Activated B cell treated with CpG ODN at 0.5 μM for 24 hours (primary cell): ENCODE results near the gene DMKN. TPM values are rescaled to one million over a fixed set of nuclear protein-coding genes. Genes with fewer than 3 reads are reported as not detected.

ENCODE experiments used
- ATAC-seq: fragments of 200-7000 bp; cut with Tn5 transposase; one replicate; pipeline ENCODE4 v1.10.0; 2021; ENCODE audit warnings: low read depth, mild to moderate bottlenecking, moderate library complexity
- CTCF ChIA-PET: fragments of 350-600 bp; sonication (Branson Sonifier 250); formaldehyde crosslinking; loops from one replicate; lab custom pipeline; 2021; ENCODE audit warnings: antibody characterized with exemption; lab: Charles Lee
- POLR2A ChIA-PET: fragments of 350-600 bp; sonication (Branson Sonifier 250); formaldehyde crosslinking; loops from one replicate; lab custom pipeline; 2021; ENCODE audit warnings: antibody characterized with exemption; lab: Charles Lee
- DNase-seq: peaks from one replicate; pipeline ENCODE4 v3.0.0; 2022
- H3K27ac Mint-ChIP-seq: one replicate; pipeline ENCODE4 v1.8.0; 2020; ENCODE audit warnings: mixed read lengths
- H3K27me3 Mint-ChIP-seq: one replicate; pipeline ENCODE4 v1.8.0; 2021; ENCODE audit warnings: mixed read lengths
- H3K36me3 Mint-ChIP-seq: one replicate; pipeline ENCODE4 v1.8.0; 2021; ENCODE audit warnings: low read depth, mixed read lengths
- H3K4me1 Mint-ChIP-seq: one replicate; pipeline ENCODE4 v1.8.0; 2021; ENCODE audit warnings: mixed read lengths
- H3K4me3 Mint-ChIP-seq: one replicate; pipeline ENCODE4 v1.8.0; 2020; ENCODE audit warnings: mild to moderate bottlenecking, mixed read lengths
- H3K9me3 Mint-ChIP-seq: one replicate; pipeline ENCODE4 v1.8.0; 2020; ENCODE audit warnings: mixed read lengths
- intact Hi-C: fragments of 100-400 bp; cut with micrococcal nuclease; formaldehyde crosslinking; loops from one replicate; pipeline ENCODE4 v1.15.1; 2024
- total RNA-seq: library from RNA; stranded (reverse); gene quantifications from 2 replicates; pipeline ENCODE4 v1.2.3, GENCODE V29; 2022
- TF ChIP-seq, protein P1 (sequence below): fragments of 200-600 bp; IDR thresholded peaks from one replicate; pipeline ENCODE4 v1.8.0; 2022; ENCODE audit warnings: antibody characterized with exemption, mild to moderate bottlenecking

Gene DMKN
- total RNA-seq, 1 donor from 2014 or later: 1.5 TPM

DNA sequence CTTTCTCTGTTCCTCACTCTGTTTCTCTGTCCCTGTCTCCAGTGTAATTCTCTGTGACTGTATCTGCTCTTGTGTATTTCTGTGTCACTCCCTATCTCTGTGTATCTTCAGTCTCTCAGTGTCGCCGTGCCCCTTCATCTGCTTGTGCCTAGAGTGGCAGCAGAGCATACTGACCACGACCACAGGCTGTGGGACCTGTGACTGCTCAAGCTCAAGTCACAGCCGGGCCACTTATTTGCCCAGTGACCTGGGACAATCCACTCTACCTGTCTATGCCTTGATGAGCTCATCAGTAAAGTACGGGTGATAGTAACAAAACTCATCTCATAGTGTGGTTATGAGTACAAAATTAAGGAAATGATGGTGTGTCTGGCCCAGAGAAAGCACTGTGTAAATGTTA, 40.6 kb upstream of the DMKN start:
- H3K4me1 Mint-ChIP-seq: peaks cover 21% of the 10 kb centered on the region
- no peak overlapping the region for H3K27ac Mint-ChIP-seq
- H3K9me3 Mint-ChIP-seq: no peaks in the 10 kb centered on the region

DNA sequence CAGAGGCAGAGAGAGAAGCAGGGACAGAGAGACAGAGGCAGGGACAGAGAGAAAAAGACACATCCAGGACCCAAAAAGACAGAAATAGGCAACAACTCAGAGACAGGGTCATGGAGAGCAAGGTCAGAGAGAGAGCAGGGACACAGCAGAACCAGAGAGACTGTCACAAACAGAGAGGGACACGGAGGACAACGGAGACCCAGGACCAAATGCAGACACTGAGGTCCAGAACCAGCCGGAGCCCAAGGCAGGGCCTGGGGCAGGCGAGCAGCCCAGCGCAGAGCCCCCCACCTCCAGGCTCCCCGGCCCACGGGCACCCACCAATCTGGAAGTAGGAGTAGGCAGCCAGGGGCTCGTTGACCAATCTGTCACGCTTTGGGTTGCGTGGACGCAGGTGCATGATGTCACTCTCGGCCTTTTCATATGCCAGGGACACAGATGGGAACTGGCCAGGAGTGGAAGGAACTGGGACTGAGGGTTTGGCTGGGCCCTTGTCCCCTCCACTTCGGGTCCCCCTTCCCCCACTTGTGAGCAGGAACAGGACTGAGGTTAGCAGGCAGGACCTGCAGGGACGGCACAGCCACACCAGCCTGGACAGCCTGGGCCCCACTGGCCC, 40.0 kb upstream of the DMKN start:
- no peak for ATAC-seq

More for the DNA sequence above, 40.6 kb upstream of the DMKN start:
- ATAC-seq (no peak), DNase-seq (no peak)
- Mint-ChIP-seq H3K36me3 (peaks cover 8% of the 10 kb centered on the region), H3K27me3 (peaks cover 25% of the 10 kb centered on the region), H3K4me3 (no peak overlapping the region)
- ChIA-PET CTCF (no interaction called here), POLR2A (no interaction called here)
- intact Hi-C loops: no loop called here
- TF ChIP-seq, protein P1, sequence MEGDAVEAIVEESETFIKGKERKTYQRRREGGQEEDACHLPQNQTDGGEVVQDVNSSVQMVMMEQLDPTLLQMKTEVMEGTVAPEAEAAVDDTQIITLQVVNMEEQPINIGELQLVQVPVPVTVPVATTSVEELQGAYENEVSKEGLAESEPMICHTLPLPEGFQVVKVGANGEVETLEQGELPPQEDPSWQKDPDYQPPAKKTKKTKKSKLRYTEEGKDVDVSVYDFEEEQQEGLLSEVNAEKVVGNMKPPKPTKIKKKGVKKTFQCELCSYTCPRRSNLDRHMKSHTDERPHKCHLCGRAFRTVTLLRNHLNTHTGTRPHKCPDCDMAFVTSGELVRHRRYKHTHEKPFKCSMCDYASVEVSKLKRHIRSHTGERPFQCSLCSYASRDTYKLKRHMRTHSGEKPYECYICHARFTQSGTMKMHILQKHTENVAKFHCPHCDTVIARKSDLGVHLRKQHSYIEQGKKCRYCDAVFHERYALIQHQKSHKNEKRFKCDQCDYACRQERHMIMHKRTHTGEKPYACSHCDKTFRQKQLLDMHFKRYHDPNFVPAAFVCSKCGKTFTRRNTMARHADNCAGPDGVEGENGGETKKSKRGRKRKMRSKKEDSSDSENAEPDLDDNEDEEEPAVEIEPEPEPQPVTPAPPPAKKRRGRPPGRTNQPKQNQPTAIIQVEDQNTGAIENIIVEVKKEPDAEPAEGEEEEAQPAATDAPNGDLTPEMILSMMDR: no peak

DNA sequence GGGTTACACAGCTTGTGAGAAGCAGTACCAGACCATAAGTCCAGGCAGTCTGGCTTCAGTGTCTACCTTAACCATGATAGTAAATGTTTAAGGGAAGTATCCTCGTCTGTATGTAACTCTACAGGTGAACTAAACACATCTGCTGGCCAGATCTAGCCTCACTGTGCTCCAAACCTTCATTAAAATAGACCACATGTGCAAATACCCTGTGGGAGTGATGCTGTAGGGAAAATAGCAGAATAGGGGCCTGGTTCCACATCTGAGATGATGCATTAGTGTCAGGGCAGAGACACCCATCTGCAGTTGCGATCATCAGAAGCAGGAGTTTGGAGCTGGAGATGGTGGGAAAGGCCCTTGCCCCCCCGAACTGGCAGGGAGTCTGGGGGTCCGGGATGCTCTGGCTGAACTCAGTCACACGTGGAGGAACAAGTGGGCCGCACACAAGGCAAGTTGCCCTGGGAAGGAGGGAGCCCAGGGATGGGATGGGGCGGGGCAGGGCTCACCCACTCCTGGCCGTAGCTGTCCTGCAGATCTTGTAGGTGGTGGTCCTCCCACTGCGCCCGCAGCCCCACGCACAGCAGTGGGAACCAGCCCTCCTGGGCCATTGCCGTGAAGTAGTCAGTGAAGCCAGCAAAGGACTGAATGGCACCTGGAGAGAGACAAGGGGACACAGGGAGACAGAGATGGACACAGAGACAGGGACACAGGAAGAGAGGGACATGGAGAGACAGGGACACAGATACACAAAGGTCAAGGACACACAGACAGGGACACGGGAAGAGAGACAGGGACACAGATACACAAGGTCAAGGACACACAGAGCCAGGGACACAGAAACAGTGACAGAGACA, 39.3 kb upstream of the DMKN start:
- CTCF ChIA-PET: interaction anchor here (1.3 kb wide), 1 partner anchor 18 kb away, joined by 3 read pairs; no protein-coding TSS in a partner anchor
- H3K4me3 Mint-ChIP-seq: no peak overlapping the region
- peaks cover 12% of the 10 kb centered on the region for H3K36me3 Mint-ChIP-seq
- peaks cover 19% of the 10 kb centered on the region for H3K4me1 Mint-ChIP-seq
- ATAC-seq: no peak
- TF ChIP-seq, protein P1: no peak
- no peak overlapping the region for H3K27ac Mint-ChIP-seq
- peaks cover 14% of the 10 kb centered on the region for H3K27me3 Mint-ChIP-seq
- POLR2A ChIA-PET: no interaction called here
- no peaks in the 10 kb centered on the region for H3K9me3 Mint-ChIP-seq
- DNase-seq: no peak
- intact Hi-C loops: no loop called here

More for the DNA sequence above, 40.0 kb upstream of the DMKN start:
- no peaks in the 10 kb centered on the region for H3K9me3 Mint-ChIP-seq
- no peak for DNase-seq
- CTCF ChIA-PET: no interaction called here
- POLR2A ChIA-PET: no interaction called here
- H3K4me3 Mint-ChIP-seq: no peak overlapping the region
- H3K27ac Mint-ChIP-seq: no peak overlapping the region
- H3K27me3 Mint-ChIP-seq: peaks cover 19% of the 10 kb centered on the region
- intact Hi-C loops: no loop called here
- H3K36me3 Mint-ChIP-seq: peaks cover 10% of the 10 kb centered on the region
- TF ChIP-seq, protein P1: no peak
- peaks cover 21% of the 10 kb centered on the region for H3K4me1 Mint-ChIP-seq

DNA sequence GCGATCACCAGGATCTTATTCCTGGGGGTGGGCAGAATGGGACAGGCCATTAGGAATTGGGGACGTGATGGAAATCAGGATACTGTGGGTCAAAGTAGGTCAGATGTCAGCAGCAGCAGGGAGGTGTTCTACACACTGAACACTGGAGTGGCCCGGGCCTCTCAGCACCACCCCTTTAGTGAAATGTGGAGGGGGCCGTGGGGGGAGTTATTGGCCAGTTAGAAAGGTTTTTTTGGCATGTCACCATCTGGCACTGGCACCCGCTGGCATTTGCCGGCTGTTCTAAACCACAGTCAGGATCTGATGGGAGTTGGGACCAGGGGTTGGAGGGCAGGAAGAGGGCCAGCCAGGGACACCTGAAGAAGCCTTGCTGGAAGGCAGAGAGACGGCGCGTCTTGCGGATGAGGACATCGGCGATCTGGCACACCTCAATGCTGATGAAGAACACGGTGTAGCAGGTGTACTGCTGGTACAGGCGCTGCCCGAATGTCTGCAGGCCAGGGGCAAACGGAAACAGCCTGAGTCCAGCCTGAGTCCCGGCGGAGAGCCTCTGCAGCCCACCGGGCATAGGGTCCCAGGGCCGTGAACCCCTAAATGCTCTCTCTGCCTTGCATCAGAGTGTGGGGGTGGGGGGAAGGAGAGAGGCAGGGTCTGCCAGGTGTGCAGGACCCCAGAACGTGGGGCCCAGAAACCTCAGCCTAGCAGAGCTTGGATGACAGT, 37.8 kb upstream of the DMKN start:
- Mint-ChIP-seq H3K36me3 (peaks cover 20% of the 10 kb centered on the region), H3K4me1 (peaks cover 26% of the 10 kb centered on the region), H3K27me3 (peaks cover 4% of the 10 kb centered on the region), H3K4me3 (no peak overlapping the region), H3K9me3 (no peaks in the 10 kb centered on the region), H3K27ac (no peak overlapping the region)
- intact Hi-C loops: no loop called here
- TF ChIP-seq, protein P1: no peak
- ChIA-PET POLR2A (no interaction called here), CTCF (no interaction called here)
- ATAC-seq: no peak
- no peak for DNase-seq
